Bronchial epithelial cell (primary cell): ENCODE data around the gene TMOD2. TPM values are rescaled to one million over a fixed set of nuclear protein-coding genes. Genes with fewer than 3 reads are reported as not detected.

Source experiments
- DNase-seq: peaks from one replicate; pipeline ENCODE4 v3.0.0-alpha.2; 2010; ENCODE audit warnings: low read depth
- FAIRE-seq: peaks from 2 replicates; lab custom pipeline; 2011; peaks lifted over from hg19 to GRCh38; lab: Jason Lieb, UNC
- H3K27me3 ChIP-seq: 2 replicates; pipeline ENCODE4 v1.5.1; 2011; ENCODE audit warnings: low read length; ENCODE audit not compliant: control insufficient read depth, insufficient read depth
- H3K36me3 ChIP-seq: 2 replicates; pipeline ENCODE4 v1.5.1; 2011; ENCODE audit warnings: low read length; ENCODE audit not compliant: control insufficient read depth, insufficient read depth
- H3K4me3 ChIP-seq: 2 replicates; pipeline ENCODE4 v1.5.1; 2011; ENCODE audit warnings: mild to moderate bottlenecking, low read depth, low read length, control low read depth
- total RNA-seq: library from RNA; depleted of rRNA; stranded (reverse); fragments of >200 nt; gene quantifications from 2 replicates; pipeline ENCODE4 v1.2.1, GENCODE V29; 2014
- TF ChIP-seq, protein P1 (sequence below): IDR thresholded peaks from 2 replicates; pipeline ENCODE4 v1.5.1; 2011; ENCODE audit warnings: mild to moderate bottlenecking, moderate library complexity, low read length, control low read depth, inconsistent platforms; ENCODE audit not compliant: insufficient read depth, severe bottlenecking

The TMOD2 gene
- total RNA-seq, 1 donor from 2014 or later: 2.1 TPM

DNA sequence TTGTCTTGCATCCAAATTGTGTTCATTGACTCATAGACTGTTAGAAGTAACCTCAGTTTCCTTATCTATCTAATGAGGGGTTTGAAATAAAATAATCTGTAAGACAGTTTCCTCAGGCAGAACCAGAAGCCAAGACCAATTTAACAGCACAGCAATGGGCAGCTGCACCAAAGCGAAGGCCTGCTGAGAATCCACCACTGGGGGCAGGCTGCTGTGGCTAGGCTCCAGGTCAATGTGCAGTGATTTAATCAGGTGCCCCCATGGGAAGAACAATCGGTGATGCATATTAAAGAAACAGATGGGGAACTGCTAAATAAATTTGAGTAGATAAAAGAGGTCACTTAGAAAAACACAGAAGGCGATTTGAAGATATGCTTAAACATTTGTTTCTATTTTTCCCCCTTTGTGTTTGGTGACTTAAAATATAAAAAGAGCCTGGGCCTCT, 50.0 kb downstream of the TMOD2 start:
- no peak for FAIRE-seq
- Histone ChIP-seq H3K36me3 (no peaks in the 10 kb centered on the region), H3K27me3 (no peaks in the 10 kb centered on the region), H3K4me3 (no peak overlapping the region)
- TF ChIP-seq, protein P1, sequence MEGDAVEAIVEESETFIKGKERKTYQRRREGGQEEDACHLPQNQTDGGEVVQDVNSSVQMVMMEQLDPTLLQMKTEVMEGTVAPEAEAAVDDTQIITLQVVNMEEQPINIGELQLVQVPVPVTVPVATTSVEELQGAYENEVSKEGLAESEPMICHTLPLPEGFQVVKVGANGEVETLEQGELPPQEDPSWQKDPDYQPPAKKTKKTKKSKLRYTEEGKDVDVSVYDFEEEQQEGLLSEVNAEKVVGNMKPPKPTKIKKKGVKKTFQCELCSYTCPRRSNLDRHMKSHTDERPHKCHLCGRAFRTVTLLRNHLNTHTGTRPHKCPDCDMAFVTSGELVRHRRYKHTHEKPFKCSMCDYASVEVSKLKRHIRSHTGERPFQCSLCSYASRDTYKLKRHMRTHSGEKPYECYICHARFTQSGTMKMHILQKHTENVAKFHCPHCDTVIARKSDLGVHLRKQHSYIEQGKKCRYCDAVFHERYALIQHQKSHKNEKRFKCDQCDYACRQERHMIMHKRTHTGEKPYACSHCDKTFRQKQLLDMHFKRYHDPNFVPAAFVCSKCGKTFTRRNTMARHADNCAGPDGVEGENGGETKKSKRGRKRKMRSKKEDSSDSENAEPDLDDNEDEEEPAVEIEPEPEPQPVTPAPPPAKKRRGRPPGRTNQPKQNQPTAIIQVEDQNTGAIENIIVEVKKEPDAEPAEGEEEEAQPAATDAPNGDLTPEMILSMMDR: peak; percentile 55
- no peak for DNase-seq

DNA sequence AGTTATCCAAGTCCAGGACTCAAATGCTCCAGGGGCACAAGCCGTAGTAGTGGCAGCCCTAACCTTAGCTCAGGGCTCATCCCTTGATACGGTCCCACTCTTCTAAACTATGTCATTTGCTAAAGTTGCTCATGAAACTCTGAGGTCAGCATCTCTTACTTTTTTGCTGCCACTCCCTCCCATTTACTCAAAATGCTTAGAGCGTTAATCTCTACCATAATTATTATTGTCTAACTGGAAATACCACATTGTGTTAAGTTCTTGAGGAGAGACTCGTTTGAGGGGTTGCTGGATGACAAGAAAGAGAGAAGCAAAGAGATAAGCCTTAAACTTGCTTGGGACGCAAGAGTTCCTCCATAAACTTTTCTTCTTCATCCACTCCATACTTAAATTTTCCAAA, 51.2 kb downstream of the TMOD2 start:
- no peak for FAIRE-seq

DNA sequence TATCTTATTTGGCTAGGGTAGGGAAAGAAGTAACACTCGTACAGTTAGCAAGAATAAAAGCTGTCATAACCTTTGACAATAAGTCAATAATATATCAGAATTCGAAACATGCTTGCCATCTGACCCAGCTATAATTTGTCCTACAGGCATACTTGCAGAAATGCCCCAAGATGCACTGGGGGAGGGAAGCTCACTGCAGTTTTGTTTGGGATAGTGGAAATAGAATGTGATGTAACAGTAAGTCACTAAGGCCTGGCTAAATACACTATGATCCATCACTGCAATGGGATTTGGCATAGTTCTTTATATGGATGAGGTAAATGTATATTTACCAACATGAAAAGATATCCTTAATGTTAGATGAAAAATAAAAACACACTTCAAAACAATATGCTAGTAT, 52.6 kb downstream of the TMOD2 start:
- FAIRE-seq (no peak), DNase-seq (no peak)
- no peaks in the 10 kb centered on the region for H3K36me3 ChIP-seq
- TF ChIP-seq, protein P1: no peak
- H3K27me3 ChIP-seq: no peaks in the 10 kb centered on the region
- H3K4me3 ChIP-seq: no peak overlapping the region

More for the DNA sequence above, 51.2 kb downstream of the TMOD2 start:
- no peak overlapping the region for H3K4me3 ChIP-seq
- H3K36me3 ChIP-seq: no peaks in the 10 kb centered on the region
- TF ChIP-seq, protein P1: no peak
- H3K27me3 ChIP-seq: no peaks in the 10 kb centered on the region
- DNase-seq: no peak

DNA sequence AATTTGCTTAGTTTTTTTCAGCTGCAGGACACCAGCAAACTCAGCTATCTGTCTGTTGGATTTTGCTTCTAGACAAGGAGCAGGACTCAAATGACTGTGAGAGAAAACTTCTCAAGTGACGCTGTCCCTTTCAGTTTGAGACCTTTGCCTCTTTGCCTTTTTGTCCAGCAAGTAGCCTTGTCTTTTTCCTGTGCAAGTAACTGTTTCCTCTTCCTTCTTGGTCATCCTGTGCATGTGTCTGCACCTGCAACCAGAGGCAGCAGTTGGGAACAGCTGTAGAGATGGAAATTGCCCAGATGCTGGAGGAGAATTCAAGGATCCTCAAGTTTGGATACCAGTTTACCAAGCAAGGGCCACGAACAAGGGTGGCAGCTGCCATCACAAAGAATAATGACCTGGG, 54.7 kb downstream of the TMOD2 start:
- no peak for DNase-seq
- TF ChIP-seq, protein P1: no peak
- H3K27me3 ChIP-seq: no peaks in the 10 kb centered on the region
- FAIRE-seq: peak; percentile 58
- H3K36me3 ChIP-seq: no peaks in the 10 kb centered on the region
- H3K4me3 ChIP-seq: no peak overlapping the region

DNA sequence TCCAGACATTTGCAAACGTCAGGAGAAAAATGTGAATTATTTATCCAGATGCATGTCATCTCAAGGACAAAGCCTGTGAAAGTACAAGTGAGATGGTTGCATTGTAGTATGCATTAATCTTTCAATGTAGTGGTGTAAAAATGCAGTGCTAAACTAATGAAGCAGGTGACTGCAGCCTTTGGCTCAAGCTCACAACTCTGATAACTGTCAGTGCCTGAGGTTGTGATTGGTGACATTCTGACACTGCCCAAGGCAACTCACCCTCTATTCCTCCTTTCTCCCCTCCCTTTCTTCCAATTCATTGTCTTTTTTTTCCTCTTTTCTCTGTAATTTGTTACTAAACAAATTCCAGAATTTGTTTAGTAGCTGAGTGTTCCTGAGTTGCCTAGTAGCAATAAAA, 58.1 kb downstream of the TMOD2 start:
- peak; percentile 32 for FAIRE-seq
- TF ChIP-seq, protein P1: no peak
- no peaks in the 10 kb centered on the region for H3K36me3 ChIP-seq
- DNase-seq: no peak
- no peaks in the 10 kb centered on the region for H3K27me3 ChIP-seq
- H3K4me3 ChIP-seq: no peak overlapping the region

DNA sequence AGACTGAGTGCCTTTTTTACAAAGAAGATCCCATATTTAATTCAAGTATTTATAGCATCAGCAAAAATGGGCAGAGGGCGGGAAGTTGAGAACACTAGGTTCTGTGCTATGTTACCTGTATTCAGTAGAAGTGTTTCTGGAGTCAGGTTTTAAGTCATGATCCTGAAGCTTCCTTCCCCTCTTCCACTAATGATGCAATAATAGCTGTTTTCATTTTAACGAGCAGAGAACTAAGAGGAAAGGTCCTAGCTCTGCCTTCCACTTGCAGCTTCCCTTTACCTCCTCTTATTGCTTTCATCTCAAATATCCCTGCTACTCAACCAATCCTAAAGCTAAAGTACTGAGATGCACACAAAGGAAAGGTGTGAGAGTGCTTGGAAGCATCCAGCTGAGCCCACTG, 61.2 kb downstream of the TMOD2 start:
- no peak overlapping the region for H3K4me3 ChIP-seq
- DNase-seq (no peak), FAIRE-seq (no peak)
- TF ChIP-seq, protein P1: no peak
- no peaks in the 10 kb centered on the region for H3K27me3 ChIP-seq
- H3K36me3 ChIP-seq: no peaks in the 10 kb centered on the region
